ENCODE data around the gene ZNRF3.

The ZNRF3 gene

GRCh38 chr22:29009148-29009547 lies 125.8 kb downstream of the ZNRF3 start:
- DNase-seq (ENCODE audit: low spot score), result no peak

- no peak for DNase-seq (ENCODE audit: low spot score)
These were observed 128.1 kb downstream of the ZNRF3 start for GRCh38 chr22:29011240-29012100.

- DNase-seq (ENCODE audit: low spot score), result no peak
These were observed 128.7 kb downstream of the ZNRF3 start for GRCh38 chr22:29012101-29012433.

- no peak for DNase-seq (ENCODE audit: low spot score)
These were observed 129.6 kb downstream of the ZNRF3 start for GRCh38 chr22:29012952-29013351.

GRCh38 chr22:29014293-29014692 lies 130.9 kb downstream of the ZNRF3 start:
- no peak for DNase-seq (ENCODE audit: low spot score)

GRCh38 chr22:29014773-29015172 lies 131.4 kb downstream of the ZNRF3 start:
- no peak for DNase-seq (ENCODE audit: low spot score)

- no peak for DNase-seq (ENCODE audit: low spot score)
These were observed 132.9 kb downstream of the ZNRF3 start for GRCh38 chr22:29016067-29016938.

DNA sequence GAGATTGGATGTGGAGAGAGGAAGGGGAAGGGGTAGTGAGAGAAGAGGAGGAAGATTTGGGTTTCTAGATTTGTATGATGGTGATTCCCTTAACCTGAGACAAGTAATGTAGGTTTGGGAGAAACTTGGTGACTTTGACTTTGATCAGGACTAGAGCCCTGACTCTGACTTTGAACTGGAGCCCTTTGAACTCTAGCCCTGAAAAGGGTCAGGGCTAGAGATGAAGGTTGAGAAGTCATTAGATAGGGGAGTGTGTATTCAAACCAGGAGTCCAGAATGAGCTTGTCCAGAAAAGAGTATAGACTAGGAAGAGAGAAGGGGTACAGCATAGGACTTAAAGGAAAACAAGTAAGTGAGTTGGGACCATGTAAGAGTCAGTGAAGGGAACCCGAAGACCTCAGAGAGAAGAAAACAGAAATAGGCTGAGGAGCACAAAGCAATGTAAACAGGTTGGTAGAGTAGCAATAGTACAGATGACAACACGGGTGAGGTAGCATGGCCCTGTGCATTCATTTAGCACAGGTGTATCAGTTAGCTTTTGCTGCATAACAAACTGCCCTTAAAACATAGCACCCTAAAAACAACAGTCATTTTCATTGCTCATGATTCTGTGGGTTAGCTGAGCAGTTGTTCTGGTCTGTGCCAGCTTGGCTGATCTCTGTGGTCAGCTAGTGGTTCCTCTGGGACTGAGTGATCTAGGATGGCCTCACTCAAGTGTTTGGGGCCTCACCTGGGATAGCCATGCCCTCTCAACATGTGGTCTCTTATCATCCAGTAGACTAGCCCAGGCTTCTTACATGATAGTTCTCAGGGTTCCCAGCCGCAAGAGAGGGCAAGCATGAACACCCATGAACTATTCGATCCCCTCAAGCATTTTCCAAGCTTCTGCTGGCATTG lies 135.2 kb downstream of the ZNRF3 start:
- no peak for DNase-seq (ENCODE audit: low spot score)

- no peak for DNase-seq (ENCODE audit: low spot score)
These were observed 138.9 kb downstream of the ZNRF3 start for GRCh38 chr22:29022101-29022817.

DNA sequence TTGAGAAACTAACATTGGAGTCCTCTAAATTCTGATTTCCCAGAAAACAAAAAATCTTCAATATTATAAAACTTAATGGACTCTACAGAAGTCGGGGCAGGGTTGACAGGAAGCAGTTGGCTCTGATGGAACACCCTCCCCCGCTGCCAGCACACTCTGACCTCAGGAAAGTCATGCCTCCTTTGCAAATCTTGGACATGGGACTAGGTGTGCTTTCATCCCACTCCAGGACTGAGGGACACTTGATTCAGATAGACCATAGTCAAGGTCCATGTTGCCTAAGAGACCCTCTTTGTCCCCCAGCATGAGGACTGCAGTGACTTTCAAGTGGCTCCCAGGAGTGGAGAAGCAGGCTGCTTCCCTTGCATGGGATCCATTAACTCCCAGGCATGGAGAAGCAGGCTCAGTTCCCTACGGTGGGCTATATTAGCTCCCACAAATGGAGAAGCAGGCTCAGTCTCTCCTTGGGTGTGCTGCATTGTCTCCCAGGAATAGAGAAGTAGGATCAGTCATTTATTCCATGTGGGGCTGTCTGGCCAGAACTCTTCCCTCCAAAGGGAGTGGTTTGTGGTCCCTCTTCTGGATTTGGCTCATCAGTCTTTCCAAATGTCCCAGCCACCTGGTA lies 139.9 kb downstream of the ZNRF3 start:
- no peak for DNase-seq (ENCODE audit: low spot score)

- no peak for DNase-seq (ENCODE audit: low spot score)
These were observed 143.2 kb downstream of the ZNRF3 start for GRCh38 chr22:29026579-29026978.

DNA sequence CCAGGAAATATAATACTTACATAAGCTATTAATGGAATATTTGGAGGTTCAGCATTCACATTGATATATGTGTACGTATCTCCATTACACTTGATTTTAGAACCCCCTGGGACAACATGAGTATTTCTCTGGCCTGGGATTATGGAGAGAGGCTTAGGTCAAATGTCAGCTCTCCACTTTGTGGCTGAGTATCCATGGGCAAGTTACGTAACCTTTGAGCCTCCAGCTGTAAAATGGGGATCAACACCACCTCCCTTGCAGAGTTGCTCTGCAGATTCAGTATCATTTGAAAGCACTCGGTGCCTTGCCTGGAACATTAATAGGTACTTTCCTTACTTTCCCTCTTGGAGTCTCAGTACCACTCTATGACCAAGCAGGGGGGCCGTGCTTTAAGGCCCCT lies 145.1 kb downstream of the ZNRF3 start:
- DNase-seq (ENCODE audit: low spot score), result no peak

DNA sequence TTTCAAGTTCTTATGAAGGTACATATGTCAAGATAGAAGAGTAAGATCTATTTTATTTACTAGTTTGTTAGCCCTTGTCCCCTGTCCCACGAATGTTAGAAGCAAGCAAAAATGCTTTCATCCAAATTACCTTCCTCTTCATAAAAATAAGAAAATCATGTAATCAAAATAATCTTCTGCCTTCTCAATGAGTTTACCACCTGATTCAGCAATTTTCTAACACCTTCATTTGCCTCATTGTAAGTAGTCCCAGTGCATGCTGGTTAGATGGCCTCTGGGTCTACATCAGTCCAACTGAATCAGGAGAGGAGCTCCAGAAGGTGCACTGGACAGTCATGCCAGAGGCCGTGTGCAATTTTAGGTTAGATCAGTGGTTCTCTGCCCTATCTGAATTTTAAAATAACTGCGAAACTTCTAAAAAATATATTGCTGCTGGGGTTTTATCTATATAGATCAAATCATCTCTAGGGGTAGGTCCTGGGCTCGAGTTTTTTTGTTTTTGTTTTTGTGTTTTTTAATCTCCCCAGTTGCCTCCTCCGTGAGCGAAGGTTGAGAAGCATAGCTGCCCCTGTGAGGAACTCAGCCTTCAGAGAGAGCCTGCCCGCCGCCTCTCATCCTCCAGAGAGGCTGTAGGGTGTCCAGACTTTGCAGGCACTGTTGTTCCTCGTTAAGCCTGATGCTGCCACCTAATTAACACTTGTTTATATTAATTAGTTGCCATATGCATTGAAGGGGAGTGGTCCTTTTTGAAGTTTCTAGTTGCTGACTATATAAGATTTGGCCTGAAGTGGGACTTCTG lies 146.0 kb downstream of the ZNRF3 start:
- no peak for DNase-seq (ENCODE audit: low spot score)

DNA sequence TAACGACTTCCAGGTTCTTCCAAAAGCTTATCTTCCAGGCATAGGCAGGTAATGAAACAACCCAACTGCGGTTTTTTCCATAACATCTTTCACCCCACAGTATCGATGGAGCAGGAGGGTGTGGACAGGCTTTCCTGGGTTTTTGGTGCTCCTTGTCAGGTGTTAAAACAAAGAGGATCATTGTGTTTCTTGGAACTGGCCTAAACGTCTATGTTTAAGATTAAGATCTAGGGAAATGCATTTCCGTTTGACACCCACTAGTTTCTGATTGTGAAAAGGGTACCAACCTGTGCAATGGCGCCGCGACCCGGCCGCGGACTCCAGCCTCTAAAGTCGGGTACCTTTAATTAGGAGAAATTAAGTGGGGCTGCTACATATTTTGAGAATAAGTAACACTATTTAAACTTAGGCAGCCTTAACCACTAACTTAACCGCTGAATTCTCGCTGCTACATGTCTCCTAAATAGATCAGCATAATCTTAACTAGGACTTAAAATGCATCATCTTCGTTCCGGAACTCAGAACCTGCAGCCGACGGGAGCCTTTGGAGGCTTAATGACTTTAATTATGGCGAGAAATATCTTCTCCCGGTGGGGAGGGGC lies 146.7 kb downstream of the ZNRF3 start:
- no peak for DNase-seq (ENCODE audit: low spot score)

DNA sequence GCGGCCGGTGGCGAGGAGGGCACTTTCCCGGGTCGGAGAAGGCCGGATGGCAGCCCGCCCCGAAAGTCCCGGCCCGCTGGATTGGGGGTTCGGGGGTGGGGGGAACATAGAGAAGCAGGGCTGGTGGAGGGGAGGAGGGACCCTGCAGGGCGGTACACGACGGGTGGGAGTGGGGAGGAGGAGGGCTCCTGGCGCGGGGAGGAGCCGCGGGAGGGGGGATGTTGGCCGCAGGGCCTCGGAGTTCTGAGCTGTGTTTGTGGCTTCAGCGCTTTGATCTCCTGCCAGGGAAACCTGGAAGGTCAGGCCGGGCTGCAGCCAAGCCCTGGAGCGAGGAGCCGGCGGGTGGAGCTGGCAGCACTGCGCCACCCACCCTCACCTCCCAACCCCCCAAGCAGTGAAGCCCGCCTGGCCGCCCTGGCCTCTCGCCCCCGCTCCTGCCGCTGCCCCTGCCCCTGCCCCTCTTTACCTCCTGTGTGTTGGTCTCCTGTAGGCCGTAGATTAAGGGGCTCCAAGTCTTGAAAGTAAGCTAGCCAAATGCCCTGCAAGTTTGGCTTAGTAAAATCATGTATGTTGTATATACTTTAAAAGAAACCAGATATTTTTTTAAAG lies 147.3 kb downstream of the ZNRF3 start:
- DNase-seq (ENCODE audit: low spot score), result no peak

DNA sequence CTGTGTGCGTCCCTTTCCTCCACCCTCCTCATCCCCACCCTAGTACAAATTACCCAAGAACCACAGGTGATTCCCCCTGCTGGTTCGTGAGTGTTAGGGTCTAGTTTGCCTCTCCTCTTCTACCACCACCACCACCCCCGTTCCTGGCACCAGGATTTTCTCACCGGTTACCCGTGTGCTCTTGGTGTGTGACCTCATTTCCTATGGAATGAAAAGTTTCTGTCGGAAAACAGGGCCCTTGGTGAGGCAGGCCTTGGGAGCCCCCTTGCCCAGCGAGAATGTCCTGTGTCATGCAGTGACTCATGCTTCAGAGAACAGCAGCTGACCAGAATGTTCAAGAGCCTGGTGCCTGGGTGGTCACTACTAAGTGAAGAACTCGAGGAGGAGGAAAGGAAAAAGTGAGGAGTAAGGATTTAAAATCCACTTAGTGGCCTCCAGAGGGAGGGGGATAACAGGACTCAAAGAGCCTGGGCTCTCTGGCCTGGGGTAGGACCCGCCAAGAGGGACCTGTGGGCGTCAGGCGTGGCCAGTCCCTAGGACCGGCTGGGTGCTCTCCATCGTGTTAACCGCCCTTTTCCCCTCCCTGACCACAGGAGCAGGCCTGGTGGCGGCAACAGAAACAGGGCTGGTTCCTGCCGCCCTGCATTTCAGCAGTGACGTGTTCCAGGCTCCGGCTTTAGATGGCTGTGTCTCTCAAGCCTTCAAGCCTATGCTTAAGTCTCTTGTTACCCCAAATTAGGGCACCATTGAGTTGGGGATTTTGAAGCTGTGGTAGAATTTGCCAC lies 148.0 kb downstream of the ZNRF3 start:
- no peak for DNase-seq (ENCODE audit: low spot score)

DNA sequence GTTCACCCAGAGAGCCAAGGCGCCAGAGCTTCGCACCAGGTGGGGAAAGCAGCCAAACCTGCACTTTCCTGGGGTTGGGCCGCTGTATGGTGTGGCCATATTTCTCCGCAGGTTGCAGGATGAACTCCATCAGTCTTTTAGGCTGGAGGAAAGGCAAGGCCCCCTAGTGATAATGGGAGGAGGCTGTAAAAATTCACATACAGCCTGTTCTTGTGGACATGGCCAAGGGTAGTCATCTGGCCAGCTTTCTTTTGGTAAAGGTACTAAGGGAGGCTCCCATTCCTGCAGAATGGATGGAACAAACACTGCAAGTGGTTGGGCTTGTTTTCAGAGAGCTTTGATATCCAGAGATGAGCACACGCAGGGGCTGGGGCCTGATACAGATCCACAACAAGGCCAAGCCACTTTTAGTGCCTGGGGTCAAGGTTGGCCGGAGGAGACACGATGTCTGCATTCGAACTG lies 148.7 kb downstream of the ZNRF3 start:
- no peak for DNase-seq (ENCODE audit: low spot score)

- no peak for DNase-seq (ENCODE audit: low spot score)
These were observed 149.2 kb downstream of the ZNRF3 start for GRCh38 chr22:29032584-29032983.

Measured in activated CD4-positive, alpha-beta T cell treated with anti-CD3 and anti-CD28 coated beads, Interleukin-2, Interleukin-4, amounts not matched to agents 100 ng/mL and 50 ng/mL, durations not matched to agents 16 hours and 8 hours (primary cell).